DOHH2 (cell line): ENCODE measurements around the gene AQP6.

Experiments
- EZH2phosphoT487 ChIP-seq: fragments of 200-600 bp; sonication (generic); IDR thresholded peaks from 2 replicates; pipeline ENCODE4 v1.6.1; 2017; ENCODE audit warnings: borderline replicate concordance, mild to moderate bottlenecking, antibody characterized with exemption, low read length, moderate library complexity, mixed read lengths
- TF ChIP-seq, protein P1 (sequence below): fragments of 200-600 bp; sonication (generic); IDR thresholded peaks from one replicate; pipeline ENCODE4 v1.5.1; 2014; ENCODE audit warnings: antibody characterized with exemption, mild to moderate bottlenecking, low read depth, low read length; ENCODE audit not compliant: poor library complexity, severe bottlenecking

DNA sequence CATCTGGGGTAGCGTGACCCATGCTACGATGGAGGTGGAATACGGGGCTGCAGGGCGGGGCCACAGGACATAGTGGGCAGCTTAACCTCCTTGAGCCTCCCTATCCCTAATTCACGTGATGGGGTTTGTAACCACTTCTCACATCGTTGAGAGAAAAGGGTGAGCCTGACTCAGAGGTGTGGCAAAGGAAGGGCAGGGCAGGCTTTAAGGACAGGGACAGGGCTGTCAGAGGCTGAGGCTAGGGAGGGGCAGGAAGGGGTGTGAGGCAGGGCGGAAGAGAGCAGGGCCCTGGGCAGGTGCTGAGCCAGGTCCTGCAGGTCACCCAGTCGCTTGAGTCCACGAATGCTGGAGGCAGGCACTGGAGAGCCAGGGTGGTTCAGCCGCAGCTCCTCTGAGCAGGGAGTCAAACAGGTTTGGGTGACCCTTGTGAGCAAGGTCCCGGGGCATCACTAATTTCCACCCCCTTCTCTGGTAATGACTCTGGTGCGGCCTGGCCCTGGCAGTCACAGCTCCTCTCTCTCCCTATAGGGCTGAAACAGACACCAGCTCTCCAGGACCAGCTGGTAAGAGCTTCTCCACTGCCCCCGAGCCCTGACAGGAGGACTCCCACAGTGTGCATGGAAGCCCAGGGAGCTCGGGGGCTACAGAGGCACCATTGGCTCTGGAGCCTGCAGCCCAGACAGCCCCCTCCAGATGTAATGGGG lies 29.7 kb upstream of the AQP6 start:
- TF ChIP-seq, protein P1, sequence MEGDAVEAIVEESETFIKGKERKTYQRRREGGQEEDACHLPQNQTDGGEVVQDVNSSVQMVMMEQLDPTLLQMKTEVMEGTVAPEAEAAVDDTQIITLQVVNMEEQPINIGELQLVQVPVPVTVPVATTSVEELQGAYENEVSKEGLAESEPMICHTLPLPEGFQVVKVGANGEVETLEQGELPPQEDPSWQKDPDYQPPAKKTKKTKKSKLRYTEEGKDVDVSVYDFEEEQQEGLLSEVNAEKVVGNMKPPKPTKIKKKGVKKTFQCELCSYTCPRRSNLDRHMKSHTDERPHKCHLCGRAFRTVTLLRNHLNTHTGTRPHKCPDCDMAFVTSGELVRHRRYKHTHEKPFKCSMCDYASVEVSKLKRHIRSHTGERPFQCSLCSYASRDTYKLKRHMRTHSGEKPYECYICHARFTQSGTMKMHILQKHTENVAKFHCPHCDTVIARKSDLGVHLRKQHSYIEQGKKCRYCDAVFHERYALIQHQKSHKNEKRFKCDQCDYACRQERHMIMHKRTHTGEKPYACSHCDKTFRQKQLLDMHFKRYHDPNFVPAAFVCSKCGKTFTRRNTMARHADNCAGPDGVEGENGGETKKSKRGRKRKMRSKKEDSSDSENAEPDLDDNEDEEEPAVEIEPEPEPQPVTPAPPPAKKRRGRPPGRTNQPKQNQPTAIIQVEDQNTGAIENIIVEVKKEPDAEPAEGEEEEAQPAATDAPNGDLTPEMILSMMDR = no peak
- no peak for TF ChIP-seq EZH2phosphoT487
